Stimulated activated CD4-positive, alpha-beta T cell treated with anti-CD3 and anti-CD28 coated beads, Interleukin-12 subunit alpha, Interleukin-12 subunit beta, amount 100 ng/mL, for 4 hours (primary cell): ENCODE measurements around the gene CDKN1C.
"Not testable (repeated sequence)": the region's sequence is repeated elsewhere in the genome, so short reads cannot be mapped to it uniquely, and the experiment has no call there.

ENCODE experiments used
- DNase-seq: peaks from one replicate; pipeline ENCODE4 v3.0.0-alpha.2; 2020

Gene CDKN1C

DNA sequence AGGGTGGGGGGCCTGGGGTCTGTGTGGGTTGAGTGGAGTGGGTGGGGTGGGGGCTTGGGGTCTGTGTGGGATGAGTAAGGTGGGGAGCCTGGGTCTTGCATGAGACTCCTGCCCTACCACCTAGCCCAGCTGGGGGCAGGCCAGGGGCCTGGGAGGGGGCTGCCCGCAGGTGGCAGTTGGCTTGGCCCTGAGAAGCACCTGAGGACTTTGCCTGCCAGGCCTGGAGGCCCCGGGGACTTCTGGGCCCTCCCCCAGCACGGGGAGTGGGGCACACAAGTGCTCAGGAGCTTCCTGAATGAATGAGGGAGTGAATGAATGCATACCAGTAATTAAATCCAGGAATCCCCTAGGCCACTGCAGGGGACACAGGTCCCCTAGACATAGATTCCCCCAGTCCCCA is 37.1 kb upstream of the CDKN1C start:
- DNase-seq = no peak

DNA sequence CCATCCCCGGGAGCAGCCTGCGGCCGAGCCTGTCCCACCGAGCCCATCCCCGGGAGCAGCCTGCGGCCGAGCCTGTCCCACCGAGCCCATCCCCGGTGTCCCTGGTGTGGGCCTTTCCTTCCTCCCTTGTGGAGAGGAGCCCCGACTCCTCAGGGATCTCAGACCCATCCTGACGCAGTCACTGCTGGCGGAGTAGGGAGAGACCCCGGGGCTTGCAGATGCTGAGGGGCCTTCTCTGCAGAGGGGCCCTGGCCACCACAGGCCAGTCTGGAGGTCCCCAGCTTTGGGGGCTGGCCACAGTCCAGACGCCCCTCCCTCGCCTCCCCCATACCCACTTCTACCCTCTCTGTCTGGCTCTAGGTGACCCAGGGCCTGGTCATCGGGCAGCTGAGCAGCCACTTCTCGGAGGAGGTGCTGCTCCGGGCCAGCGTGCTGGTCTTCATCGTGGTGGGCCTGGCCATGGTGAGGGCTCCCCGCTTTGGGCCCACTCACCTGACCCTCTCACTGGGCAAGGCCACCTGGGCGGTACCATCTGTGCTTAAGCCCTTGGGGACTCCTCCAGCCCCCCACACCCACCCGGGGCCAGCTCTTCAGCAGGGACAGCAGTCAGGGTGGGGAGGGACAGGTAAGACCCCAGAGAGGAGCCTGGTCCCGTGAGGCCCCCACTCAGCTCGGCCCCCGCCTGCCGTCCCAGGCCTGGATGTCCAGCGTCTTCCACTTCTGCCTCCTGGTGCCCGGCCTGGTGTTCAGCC is 36.3 kb upstream of the CDKN1C start:
- no peak for DNase-seq

DNA sequence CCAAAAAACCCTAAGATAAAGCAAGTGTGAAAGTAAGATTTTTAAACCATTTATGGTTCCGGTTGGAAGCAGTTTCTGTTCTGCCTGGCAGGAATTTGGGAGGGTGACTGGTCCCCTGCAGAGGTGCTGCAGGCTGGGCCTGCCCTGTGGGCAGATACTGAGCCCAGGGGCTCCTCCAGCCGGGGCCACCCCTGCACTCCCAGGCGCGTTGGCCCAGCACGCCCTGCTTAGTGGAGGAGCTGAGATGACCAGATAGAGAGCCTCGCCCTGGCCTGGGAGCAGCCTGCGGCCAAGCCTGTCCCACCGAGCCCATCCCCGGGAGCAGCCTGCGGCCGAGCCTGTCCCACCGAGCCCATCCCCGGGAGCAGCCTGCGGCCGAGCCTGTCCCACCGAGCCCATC is 35.7 kb upstream of the CDKN1C start:
- no peak for DNase-seq

DNA sequence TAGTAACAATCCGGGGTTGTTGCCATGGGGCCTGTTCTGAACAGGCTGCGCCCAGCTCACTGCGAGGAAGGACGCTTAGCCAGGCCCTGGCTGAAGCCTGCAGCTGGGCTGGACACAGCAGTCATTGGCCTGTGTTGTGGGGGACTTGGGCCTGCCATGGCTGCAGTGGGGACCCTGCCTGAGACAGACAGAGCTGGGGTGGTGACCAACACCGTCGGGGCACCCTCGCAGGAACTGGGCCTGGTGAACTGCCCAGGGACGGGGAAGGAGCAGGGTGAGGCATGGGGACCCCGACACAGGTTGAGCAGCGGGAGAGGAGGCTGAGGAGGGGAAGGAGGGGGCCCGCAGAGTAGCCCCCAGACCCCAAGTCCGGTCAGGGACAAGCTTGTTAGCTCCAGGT is 34.8 kb upstream of the CDKN1C start:
- DNase-seq = no peak

DNA sequence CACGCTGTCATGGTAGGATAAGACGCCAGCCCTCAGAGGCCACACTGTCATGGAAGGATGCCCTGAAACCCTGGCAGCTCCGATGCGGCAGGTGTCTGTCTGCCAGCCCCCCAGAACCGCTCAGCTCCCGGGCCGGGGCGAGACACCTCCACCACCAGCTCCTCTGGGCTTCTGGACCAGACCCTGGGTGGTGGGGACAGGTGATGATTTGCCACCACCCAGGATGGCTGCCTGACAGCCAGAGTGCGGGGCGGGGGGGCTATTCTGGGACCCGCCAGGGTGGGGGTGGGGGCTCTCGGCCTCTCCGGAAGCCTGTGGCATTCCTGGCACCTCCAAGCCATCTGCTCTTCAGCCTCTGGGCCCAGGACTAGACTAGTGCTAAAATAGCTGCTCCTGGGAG is 34.3 kb upstream of the CDKN1C start:
- DNase-seq = no peak

DNA sequence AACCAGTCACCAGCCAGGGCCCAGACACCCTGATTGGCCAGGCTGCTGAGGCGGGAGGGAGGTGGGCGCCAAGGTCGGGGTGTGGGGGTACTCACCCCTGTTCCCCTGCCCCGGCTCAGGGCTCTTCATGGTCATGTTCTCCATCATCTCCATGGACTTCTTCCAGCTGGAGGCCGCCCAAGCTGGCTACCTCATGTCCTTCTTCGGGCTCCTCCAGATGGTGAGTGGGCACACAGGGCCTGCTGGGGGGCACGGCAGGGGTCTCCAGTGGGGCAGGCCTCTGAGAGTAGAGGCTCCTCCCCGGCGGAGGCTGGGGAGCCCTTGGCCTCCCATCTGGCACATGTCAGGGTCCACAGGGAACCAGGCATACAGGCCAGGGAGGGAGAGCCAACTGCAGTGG is 33.6 kb upstream of the CDKN1C start:
- no peak for DNase-seq

DNA sequence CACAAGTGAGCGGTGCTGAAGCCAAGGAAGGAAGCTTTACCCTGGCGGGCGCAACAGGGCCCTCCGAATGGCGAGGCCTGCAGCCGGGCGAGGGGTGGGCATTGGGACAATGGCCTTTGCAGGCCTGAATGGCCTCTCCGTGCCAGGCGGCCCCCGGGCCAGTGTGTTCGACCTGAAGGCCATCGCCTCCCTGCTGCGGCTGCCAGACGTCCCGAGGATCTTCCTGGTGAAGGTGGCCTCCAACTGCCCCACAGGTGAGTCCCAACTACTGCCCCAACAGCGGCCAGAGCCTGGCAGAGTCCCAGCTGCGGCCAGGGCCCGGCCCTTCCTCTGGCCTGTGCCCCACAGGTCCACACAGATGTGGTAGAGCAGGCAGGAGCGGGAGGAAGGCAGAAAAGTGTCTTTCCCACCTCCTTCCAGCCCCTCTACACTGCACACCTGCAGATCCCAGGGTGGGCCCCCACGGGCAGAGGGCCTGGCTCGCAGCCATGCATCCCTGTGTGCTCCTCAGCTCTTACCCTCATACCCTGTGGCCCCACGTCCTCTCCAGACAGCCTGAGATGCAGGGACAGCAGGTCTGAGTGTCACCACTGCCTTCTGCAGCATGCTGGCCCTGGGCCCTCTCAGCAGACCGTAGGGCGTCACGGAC is 32.4 kb upstream of the CDKN1C start:
- no peak for DNase-seq

DNA sequence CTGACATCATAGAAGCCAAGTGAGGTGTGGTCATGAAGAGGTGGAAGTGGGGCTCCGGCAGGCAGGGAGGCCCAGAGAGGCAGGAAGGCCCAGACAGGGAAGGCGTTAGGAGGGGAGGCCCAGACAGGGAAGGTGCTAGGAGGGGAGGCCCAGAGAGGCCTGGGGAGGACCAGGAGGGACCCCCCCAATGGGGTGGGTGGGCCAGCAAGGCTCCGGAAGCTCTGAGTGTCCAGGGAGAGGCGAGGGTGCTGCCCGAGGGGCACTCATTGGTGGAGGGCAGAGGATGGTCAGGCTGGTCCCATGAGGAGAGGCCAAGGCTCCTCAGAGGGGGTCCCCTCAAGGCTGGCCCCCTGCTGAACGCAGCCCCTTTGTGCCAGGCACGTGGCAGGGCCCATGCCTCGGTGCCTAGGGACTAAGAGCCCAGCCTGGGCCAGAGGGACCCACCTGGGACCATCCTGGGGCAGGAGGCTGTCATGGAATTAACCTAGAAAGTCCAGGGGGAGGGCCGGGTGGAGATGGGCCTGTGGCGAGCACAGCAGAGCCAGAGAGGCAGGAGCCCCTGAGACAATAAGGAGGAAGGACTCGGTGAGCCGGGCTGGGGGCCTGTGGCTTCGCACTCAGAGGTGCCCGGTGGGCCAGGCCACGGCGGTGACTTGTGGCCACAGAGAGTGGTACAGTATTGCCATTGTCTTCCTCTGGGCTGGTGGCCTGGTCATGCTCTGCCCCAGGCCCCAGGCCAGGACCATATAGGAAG is 31.5 kb upstream of the CDKN1C start:
- DNase-seq = no peak

DNA sequence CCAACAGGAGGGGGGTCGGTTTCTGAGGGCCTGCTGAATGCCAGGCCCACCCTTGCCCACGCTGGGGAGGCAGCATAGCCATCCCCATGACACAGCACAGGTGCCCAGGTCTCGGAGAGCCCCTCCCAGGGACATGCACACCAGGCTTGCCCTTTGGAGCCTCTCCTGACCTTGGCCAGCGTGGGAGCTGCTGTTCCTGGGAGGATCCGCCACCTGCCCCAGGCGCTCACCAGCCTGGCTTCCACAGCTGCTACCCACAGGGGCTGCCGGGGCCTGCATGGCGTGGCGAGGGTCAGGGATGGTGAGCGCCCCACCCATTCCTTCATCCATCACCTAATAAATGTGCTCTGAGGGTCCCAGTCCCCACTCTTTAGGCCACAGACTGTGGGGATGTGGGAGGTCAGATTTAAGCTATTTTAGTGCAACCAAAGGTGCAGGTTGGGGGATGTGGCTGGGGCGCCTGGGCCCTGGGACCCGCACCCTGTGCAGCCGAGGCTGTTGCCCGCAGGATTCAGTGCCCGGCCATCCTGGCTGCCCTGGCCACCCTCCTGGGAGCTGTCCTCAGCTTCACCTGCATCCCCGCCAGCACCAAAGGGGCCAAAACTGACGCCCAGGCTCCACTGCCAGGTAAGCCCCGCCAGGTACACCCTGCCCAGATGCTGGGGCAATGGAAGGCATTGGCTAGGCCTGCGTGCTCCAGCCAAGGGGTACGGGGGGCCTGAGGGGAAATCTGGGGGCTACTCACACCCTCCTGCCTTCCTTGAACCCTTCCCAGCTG is 30.7 kb upstream of the CDKN1C start:
- DNase-seq = no peak

DNA sequence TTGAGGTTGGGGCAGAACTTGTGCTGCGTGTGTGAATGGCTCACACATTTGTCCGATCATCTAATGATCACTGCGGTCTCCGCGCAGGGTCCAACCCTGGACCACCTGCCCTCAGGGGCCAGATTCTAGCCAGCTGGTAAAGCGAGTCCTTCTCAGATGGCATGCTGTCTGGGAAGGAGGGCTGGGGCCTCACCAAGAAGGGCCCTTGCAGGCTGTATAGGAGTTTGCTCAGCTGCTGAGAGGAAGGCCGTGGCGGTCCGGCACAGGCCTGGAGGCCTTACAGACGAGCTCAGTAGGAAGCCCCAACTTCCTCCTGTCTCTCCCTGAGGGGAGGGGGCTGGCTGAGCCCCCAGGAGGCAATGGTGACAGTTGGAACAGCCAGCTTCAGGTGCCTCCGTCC is 29.9 kb upstream of the CDKN1C start:
- no peak for DNase-seq

DNA sequence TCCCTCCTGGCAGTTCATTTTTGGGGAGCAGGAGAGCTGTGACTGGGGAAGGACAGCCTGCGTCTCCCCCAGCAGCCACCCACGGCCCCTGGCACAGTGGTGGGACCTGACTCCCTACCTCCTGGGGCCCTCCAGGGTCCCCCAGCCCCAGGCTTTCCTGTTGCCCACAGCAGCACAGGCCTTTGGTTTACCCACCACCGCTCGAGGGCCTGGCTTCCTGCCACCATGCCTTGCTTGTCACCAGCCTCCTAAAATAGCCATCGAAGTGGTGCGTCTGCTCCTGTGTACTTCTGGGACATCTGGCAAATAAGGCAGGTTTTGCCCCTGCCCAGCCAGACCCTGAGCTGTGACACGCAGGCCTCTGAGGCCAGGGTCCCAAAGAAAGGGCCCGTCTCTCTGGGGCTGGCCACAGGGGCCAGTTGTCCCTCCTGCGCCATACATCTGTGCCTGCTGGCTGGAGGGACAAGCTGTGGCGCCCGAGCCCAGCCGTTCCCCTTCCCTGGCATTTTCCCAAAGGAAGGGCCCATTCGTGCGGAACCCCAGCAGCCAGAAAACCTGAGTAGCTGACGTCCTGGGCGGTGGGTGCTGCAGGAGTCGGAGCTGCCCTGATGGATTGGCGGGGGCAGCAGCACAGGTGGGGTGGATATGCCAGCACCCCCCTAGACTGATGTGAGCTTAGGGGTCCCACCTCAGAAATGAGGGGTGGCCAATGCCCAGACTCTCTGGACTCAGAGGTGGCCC is 29.1 kb upstream of the CDKN1C start:
- no peak for DNase-seq

DNA sequence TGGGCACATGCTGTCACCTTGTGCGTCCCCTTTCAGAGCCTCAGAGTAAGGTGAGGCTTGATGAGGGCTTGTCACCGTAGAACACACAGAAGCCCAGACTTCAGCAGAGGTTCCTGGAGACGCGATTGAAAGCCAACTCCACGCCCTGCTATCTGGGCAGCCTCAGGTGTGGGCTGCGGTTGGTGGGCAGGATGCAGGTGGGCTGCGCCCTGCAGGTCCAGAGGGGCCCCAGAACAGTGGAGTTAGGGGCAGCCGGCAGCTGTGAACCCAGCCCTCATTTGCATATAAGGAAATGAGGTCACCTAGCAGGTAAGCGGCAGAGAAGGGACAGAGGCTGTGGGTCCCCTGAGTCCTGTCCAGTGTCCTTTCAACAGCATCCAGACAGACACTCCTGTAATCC is 28.2 kb upstream of the CDKN1C start:
- no peak for DNase-seq

DNA sequence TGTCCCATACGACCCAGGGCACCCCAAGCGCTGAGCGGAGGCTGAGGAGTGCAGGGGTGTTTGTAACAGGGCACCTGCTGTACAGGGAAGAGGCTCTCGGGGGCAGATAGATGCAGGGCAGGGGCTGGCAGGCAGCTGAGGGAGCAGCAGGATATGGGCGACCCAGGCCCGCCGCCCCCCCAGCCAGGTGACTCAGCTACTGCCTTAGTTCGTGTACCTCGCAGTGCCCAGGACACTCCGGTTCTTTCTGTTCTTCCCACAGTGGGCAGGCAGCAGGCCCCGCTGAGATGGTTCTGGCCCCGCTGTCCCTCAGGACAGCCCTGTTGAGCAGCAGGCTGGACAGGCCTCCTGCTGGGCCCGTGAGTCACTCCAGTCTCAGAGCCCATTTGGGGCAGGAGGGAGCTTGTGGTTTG is 27.4 kb upstream of the CDKN1C start:
- no peak for DNase-seq

DNA sequence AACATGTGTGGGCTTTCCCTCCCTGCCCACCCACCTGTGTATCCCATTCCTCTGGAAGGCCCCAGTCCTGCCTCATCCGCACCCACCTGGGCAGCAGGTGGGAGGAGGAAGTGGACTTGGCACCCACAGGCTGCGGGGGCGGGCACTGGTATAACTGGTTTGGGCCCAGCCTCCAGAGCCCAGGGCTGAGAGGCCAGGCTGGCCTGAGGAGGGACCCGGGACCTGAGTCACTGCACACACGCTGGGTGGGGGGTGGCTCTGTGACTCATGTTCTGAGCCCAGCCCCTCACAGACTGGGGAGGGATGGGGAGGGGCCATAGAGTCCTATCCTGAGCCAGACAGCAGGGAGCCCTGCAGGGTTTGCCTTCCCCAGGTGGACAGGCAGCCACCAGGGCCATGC is 26.9 kb upstream of the CDKN1C start:
- DNase-seq = no peak

DNA sequence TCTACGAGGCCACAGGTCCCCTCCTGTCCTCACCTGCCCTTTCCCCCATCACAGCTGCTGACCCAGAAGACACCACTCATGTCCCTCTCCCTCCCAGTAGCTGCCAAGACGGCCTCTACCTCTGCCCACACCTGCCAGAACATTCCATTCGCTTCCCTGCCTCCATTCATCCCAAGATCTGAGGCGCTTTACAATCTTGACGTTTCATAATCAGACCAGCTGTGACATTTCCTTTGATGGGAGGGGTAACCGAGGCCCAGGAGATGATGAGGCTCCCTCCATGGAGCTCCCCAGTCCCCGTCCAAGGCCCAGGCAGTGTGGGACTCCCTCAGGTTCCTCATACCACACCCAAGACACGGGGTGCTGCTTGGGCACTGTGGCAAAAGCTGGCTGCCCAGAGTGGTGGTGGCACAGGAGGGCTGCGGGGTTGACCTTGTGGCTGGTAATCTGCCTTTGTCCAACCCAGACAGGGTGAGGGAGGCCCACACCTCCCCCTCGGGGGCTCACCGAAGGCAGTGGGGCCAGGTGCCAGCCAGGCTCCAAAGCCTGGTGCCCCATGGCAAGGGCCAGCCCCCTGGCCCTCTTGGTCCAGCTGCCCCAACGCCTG is 26.3 kb upstream of the CDKN1C start:
- no peak for DNase-seq

DNA sequence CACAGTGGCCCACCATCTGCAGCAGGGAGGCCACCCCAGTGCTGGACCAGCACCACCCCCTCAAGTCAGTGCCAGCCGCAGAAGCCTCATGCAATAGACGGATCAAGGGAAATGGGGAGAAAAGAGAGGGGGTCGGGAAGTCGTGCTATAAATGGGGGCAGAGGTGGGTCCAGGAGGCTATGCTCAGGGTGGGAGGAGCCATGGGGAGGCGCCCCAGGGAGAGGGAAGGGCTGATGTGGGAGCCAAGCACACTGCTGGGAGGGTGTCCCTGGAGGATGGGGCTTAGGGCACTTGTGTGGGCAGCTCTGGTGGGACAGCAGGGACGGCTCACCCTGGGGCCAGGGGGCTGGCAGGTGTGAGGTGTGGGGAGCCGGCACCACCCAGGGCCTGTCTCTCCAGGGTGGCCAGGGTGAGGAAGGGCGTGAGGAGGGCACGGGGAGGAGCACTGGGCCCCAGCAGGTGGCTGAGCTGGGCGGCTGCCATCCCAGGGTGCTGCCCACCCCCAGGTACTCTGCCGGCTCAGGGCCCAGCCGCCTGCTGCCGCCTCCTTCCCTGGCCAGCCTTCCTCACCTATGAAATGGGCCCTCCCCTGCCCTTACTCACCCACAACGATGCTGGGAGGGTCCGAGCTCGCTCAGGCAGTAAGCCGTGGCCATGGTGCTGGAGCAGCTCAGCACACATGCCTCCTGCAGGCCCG is 25.7 kb upstream of the CDKN1C start:
- DNase-seq = no peak

DNA sequence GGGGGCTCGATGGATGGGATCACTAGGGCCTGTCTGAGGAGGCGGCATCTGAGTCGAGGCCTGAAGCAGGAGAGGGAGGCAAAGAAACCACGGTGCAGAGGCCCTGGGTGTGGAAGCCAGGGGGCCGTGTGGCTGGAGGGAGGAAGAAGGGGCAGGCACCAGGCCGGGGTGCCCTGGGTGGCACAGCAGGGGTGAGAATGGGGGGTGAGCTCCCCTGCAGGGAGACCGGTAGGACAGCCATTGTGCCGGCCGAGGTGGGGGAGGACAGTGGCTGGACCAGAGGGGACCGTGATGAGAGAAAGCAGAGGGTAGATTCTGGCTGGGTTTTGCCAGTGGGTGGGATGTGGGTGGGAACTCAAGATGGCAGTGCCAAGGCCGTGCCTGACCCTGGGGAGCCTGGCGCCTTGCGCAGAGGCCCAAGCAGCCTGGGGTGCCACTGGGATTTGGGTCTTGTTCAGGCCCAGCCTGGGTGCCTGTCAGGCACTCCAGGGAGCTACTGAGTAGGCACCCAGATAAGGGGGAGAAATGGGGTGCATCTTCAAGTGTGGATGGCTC is 24.9 kb upstream of the CDKN1C start:
- no peak for DNase-seq

DNA sequence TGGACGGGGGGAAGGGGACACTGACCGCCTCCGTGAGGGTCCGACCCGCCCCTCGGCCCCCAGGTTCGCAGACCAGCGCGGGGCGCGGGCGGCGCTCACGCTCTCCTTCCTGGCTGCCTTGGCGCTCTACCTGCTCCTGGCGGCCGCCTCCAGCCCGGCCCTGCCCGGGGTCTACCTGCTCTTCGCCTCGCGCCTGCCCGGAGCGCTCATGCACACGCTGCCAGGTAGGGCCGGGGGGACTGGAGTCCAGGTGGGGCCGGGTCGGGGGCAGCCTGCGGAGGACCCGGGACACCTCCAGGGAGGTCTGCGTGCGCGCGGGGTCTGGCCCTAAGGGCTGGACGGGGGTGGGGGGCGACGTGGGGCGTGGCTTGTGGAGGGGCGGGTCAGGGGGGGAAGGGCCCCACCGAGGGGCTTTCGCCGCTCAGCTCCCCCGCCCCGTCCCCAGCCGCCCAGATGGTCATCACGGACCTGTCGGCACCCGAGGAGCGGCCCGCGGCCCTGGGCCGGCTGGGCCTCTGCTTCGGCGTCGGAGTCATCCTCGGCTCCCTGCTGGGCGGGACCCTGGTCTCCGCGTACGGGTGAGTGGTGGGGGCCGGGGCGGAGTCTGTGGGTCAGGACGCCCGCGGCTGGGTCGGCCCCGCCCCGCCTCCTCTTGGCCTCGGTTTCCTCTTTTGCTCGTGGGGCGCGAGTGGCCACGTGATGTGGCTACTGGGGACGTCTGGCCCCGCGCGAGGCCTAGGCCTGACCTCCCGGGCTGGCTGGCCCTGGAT is 23.7 kb upstream of the CDKN1C start:
- DNase-seq = no peak

DNA sequence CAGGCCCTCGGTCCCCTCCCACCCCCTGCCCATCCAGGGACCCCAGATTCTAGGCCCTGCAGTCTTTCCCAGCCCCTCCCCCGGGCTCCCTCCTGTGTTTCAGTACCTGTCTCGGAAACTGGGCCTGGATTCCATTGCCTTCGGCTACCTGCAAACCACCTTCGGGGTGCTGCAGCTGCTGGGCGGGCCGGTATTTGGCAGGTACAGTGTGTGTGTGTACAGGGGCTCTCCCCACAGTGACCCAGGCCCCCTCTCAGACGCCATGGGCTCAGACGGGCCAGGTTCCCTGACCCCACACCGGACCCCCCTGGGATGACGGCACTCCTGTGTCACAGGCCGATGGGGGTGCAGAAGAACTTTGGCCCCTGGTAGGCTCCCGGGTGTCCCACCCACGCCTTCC is 22.6 kb upstream of the CDKN1C start:
- no peak for DNase-seq

DNA sequence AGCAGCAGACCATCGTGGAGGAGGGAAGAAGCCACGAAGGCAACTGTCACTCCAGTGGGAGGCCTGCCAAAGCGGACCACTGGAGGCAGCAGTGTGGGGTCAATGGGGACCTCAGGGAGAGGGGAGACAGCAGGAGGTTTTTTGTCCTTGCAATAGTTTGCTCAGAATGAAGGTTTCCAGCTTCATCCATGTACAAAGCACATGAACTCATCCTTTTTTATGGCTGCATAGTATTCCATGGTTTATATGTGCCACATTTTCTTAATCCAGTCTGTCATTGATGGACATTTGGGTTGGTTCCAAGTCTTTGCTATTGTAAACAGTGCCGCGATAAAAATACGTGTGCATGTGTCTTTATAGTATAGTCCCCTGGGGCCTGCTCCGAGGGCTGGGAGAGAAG is 19.7 kb upstream of the CDKN1C start:
- DNase-seq = not testable (repeated sequence)
